ENCODE results near the gene CTAG2.
A peak's percentile ranks its signal among the peaks of the same experiment; 100 is the strongest.
"Not testable (repeated sequence)": the region's sequence is repeated elsewhere in the genome, so short reads cannot be mapped to it uniquely, and the experiment has no call there.

Gene CTAG2

GRCh38 chrX:154613586-154613985 is 39.8 kb downstream of the CTAG2 start:
- DNase-seq; H3K27ac ChIP-seq; H3K27me3 ChIP-seq (ENCODE audit: insufficient read depth, low read depth, severe bottlenecking); H3K4me3 ChIP-seq (ENCODE audit: low read depth, low read length); H3K36me3 ChIP-seq; H3K9me3 ChIP-seq (ENCODE audit: severe bottlenecking): not testable (repeated sequence)

GRCh38 chrX:154611146-154611545 is 42.2 kb downstream of the CTAG2 start:
- not testable (repeated sequence) for H3K36me3 ChIP-seq; H3K27me3 ChIP-seq (ENCODE audit: insufficient read depth, low read depth, severe bottlenecking); H3K4me3 ChIP-seq (ENCODE audit: low read depth, low read length); H3K9me3 ChIP-seq (ENCODE audit: severe bottlenecking)
- DNase-seq: peak; percentile 41
- peak overlapping the region; percentile 54; the same call in 1 of the 2 replicates for H3K27ac ChIP-seq

- H3K4me3 ChIP-seq (ENCODE audit: low read depth, low read length); H3K9me3 ChIP-seq (ENCODE audit: severe bottlenecking); H3K27me3 ChIP-seq (ENCODE audit: insufficient read depth, low read depth, severe bottlenecking); H3K36me3 ChIP-seq: not testable (repeated sequence)
- DNase-seq: peak; percentile 43
- H3K27ac ChIP-seq: peak overlapping the region; percentile 34
Measured at GRCh38 chrX:154608823-154609222, 44.6 kb downstream of the CTAG2 start.

GRCh38 chrX:154607976-154608375 is 45.4 kb downstream of the CTAG2 start:
- H3K27me3 ChIP-seq (ENCODE audit: insufficient read depth, low read depth, severe bottlenecking); H3K36me3 ChIP-seq; H3K4me3 ChIP-seq (ENCODE audit: low read depth, low read length); H3K27ac ChIP-seq; H3K9me3 ChIP-seq (ENCODE audit: severe bottlenecking): not testable (repeated sequence)
- peak; percentile 3 for DNase-seq

- no peak for TF ChIP-seq CTCF (IDR thresholded peaks at IDR 0.05; ENCODE audit: low read depth, low read length)
- no peaks in the 10 kb centered on the region for H3K9me3 ChIP-seq (ENCODE audit: severe bottlenecking)
- no peaks in the 10 kb centered on the region for H3K27me3 ChIP-seq (ENCODE audit: insufficient read depth, low read depth, severe bottlenecking)
- no peaks in the 10 kb centered on the region for H3K36me3 ChIP-seq
- H3K4me3 ChIP-seq (ENCODE audit: low read depth, low read length): no peak overlapping the region
- no peak for DNase-seq
- no peak overlapping the region for H3K27ac ChIP-seq
Measured at GRCh38 chrX:154607370-154607769, 46.0 kb downstream of the CTAG2 start.

- DNase-seq: peak; percentile 2
- Histone ChIP-seq H3K9me3 (ENCODE audit: severe bottlenecking) (no peaks in the 10 kb centered on the region), H3K36me3 (no peaks in the 10 kb centered on the region), H3K4me3 (ENCODE audit: low read depth, low read length) (no peak overlapping the region), H3K27me3 (ENCODE audit: insufficient read depth, low read depth, severe bottlenecking) (no peaks in the 10 kb centered on the region), H3K27ac (no peak overlapping the region)
- no peak for TF ChIP-seq CTCF (IDR thresholded peaks at IDR 0.05; ENCODE audit: low read depth, low read length)
Measured at GRCh38 chrX:154605566-154605965, 47.8 kb downstream of the CTAG2 start.

- Histone ChIP-seq H3K27ac (no peak overlapping the region), H3K4me3 (ENCODE audit: low read depth, low read length) (no peak overlapping the region), H3K36me3 (no peaks in the 10 kb centered on the region), H3K27me3 (ENCODE audit: insufficient read depth, low read depth, severe bottlenecking) (peaks cover 3% of the 10 kb centered on the region), H3K9me3 (ENCODE audit: severe bottlenecking) (peaks cover 4% of the 10 kb centered on the region)
- DNase-seq: peak; percentile 6
- TF ChIP-seq CTCF (IDR thresholded peaks at IDR 0.05; ENCODE audit: low read depth, low read length): no peak
Measured at GRCh38 chrX:154603438-154604430, 49.6 kb downstream of the CTAG2 start.

Measured in WERI-Rb-1 (cell line).